SK-N-MC (cell line): ENCODE measurements around the gene PCF11.

ENCODE experiments used
- EZH2 ChIP-seq: fragments of 200-600 bp; sonication (generic); IDR thresholded peaks from one replicate; pipeline ENCODE4 v1.6.1; 2017; ENCODE audit warnings: antibody characterized with exemption
- FOXP2 ChIP-seq: optimal IDR thresholded peaks from 2 replicates; pipeline ENCODE3; 2011; ENCODE audit warnings: mild to moderate bottlenecking, moderate library complexity; ENCODE audit not compliant: insufficient read depth; ENCODE audit errors: extremely low read length, control extremely low read depth
- POLR2AphosphoS5 ChIP-seq: IDR thresholded peaks from 2 replicates; pipeline ENCODE4 v1.6.1; 2012; ENCODE audit warnings: mild to moderate bottlenecking, low read depth, low read length, borderline replicate concordance

GRCh38 chr11:83132191-83132590, 24.7 kb upstream of the PCF11 start:
- no peak for TF ChIP-seq EZH2
- no peak for TF ChIP-seq POLR2AphosphoS5
- no peak for TF ChIP-seq FOXP2
